ENCODE results near the gene LRRC49.
A peak's percentile ranks its signal among the peaks of the same experiment; 100 is the strongest.
"Not testable (repeated sequence)": the region's sequence is repeated elsewhere in the genome, so short reads cannot be mapped to it uniquely, and the experiment has no call there.

LRRC49 gene

DNA sequence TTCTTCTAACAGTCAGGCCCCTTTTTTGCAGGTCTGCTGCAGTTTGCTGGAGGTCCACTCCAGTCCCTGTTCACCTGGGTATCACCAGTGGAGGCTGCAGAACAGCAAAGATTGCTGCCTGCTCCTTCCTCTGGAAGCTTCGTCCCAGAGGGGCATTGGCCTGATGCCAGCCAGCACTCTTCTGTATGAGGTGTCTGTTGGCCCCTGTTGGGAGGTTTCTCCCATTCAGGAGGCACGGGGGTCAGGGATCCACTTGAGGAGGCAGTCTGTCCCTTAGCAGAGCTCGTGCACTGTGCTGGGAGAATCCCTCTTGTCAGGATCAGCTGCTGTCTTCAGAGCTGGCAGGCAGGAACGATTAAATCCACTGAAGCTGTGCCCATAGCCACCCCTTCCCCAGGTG, 138.6 kb downstream of the LRRC49 start:
- H3K27ac ChIP-seq (ENCODE audit: low read depth, low read length); H3K4me1 ChIP-seq (ENCODE audit: control insufficient read depth, insufficient read depth, low read length); H3K9me3 ChIP-seq (ENCODE audit: control insufficient read depth, insufficient read depth, low read length); H3K4me3 ChIP-seq (ENCODE audit: low read depth, low read length); H3K9ac ChIP-seq (ENCODE audit: low read depth, low read length); H3K27me3 ChIP-seq (ENCODE audit: control insufficient read depth, insufficient read depth, low read length); H3K36me3 ChIP-seq (ENCODE audit: control insufficient read depth, insufficient read depth, low read length): not testable (repeated sequence)

DNA sequence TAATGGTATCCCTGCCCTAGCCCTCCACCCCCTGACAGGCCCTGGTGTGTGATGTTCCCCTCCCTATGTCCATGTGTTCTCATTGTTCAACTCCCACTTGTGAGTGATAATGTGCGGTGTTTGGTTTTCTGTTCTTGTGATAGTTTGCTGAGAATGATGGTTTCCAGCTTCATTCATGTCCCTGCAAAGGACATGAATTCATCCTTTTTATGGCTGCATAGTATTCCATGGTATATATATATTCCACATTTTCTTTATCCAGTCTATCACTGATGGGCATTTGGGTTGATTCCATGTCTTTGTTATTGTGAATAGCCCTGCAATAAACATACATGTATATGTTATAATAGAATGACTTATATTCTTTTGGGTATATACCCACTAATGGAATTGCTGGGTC, 142.9 kb downstream of the LRRC49 start:
- not testable (repeated sequence) for H3K36me3 ChIP-seq (ENCODE audit: control insufficient read depth, insufficient read depth, low read length); H3K9me3 ChIP-seq (ENCODE audit: control insufficient read depth, insufficient read depth, low read length); H3K27me3 ChIP-seq (ENCODE audit: control insufficient read depth, insufficient read depth, low read length); H3K9ac ChIP-seq (ENCODE audit: low read depth, low read length); H3K4me3 ChIP-seq (ENCODE audit: low read depth, low read length); H3K27ac ChIP-seq (ENCODE audit: low read depth, low read length)
- peaks cover 11% of the 10 kb centered on the region for H3K4me1 ChIP-seq (ENCODE audit: control insufficient read depth, insufficient read depth, low read length)

DNA sequence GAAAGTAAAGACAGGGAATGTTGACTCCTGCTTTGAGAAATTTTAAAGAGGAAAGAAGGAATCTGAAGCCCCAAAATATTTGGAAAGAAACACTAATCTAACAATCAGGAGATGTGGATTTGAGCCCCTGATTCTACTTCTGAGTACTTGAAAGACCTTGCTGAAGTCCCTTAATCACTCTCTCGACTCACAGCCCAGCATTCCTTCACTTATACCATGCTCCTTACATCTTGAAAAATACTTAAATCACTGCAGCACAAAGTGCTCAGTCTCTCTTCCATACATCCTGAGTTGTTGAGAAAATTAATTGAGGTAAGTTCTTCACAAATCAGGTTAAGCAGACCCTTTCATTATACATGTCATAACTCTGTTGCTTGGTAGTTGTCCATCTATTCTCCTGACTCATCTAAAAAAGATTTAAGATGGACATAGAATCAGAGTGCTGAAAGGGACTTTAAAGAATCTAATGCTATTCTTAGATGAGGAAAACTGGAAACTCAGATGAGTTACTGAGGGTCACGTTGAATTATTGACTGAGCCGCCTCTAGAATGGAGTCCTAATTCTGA, 149.8 kb downstream of the LRRC49 start:
- H3K36me3 ChIP-seq (ENCODE audit: control insufficient read depth, insufficient read depth, low read length), result no peaks in the 10 kb centered on the region
- no peak overlapping the region for H3K9ac ChIP-seq (ENCODE audit: low read depth, low read length)
- H3K27me3 ChIP-seq (ENCODE audit: control insufficient read depth, insufficient read depth, low read length), result no peaks in the 10 kb centered on the region
- H3K9me3 ChIP-seq (ENCODE audit: control insufficient read depth, insufficient read depth, low read length), result no peaks in the 10 kb centered on the region
- H3K4me3 ChIP-seq (ENCODE audit: low read depth, low read length), result no peak overlapping the region
- H3K27ac ChIP-seq (ENCODE audit: low read depth, low read length), result no peak overlapping the region
- H3K4me1 ChIP-seq (ENCODE audit: control insufficient read depth, insufficient read depth, low read length), result peaks cover 8% of the 10 kb centered on the region

DNA sequence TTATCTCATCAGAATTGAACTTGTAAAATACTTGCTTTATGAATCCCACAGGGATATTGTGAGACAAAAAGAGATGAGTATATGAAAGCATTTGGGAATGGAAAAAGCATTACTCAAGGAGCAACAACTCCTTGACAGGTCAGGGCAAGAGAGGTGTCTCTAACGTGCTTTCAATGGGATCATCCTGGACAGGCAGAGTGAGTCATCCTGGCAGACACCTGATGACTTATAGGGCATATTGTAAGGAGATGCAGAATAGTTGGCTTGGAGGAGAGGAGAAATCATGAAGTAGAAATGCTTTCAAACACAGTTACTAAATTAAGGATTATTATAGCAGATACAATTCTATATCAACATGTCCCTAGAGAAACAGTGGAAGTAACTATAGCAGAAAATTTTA, 150.7 kb downstream of the LRRC49 start:
- Histone ChIP-seq H3K27ac (ENCODE audit: low read depth, low read length) (no peak overlapping the region), H3K27me3 (ENCODE audit: control insufficient read depth, insufficient read depth, low read length) (no peaks in the 10 kb centered on the region), H3K9ac (ENCODE audit: low read depth, low read length) (no peak overlapping the region), H3K4me3 (ENCODE audit: low read depth, low read length) (no peak overlapping the region), H3K9me3 (ENCODE audit: control insufficient read depth, insufficient read depth, low read length) (no peaks in the 10 kb centered on the region), H3K4me1 (ENCODE audit: control insufficient read depth, insufficient read depth, low read length) (no peaks in the 10 kb centered on the region), H3K36me3 (ENCODE audit: control insufficient read depth, insufficient read depth, low read length) (no peaks in the 10 kb centered on the region)

DNA sequence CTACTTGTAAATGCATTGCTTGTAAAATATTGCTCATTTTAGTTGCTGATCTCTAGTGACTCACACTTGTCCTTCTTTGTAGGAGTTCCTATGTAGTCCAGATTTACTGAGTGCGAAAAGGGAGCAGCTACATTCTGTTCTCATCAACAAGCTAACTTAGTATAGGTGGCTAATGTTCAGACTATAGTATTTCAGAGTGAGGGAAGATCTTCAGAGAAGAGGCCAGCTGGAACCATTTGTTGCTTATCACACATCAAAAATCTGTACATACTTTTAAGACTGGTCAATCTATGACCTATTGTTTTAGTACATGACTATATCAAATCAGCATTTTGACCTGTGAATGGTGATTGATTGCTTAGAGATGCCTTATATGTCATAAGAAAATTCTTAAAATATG, 151.4 kb downstream of the LRRC49 start:
- Histone ChIP-seq H3K36me3 (ENCODE audit: control insufficient read depth, insufficient read depth, low read length) (no peaks in the 10 kb centered on the region), H3K27me3 (ENCODE audit: control insufficient read depth, insufficient read depth, low read length) (no peaks in the 10 kb centered on the region), H3K27ac (ENCODE audit: low read depth, low read length) (no peak overlapping the region), H3K4me3 (ENCODE audit: low read depth, low read length) (no peak overlapping the region), H3K9ac (ENCODE audit: low read depth, low read length) (no peak overlapping the region), H3K4me1 (ENCODE audit: control insufficient read depth, insufficient read depth, low read length) (no peaks in the 10 kb centered on the region), H3K9me3 (ENCODE audit: control insufficient read depth, insufficient read depth, low read length) (no peaks in the 10 kb centered on the region)

DNA sequence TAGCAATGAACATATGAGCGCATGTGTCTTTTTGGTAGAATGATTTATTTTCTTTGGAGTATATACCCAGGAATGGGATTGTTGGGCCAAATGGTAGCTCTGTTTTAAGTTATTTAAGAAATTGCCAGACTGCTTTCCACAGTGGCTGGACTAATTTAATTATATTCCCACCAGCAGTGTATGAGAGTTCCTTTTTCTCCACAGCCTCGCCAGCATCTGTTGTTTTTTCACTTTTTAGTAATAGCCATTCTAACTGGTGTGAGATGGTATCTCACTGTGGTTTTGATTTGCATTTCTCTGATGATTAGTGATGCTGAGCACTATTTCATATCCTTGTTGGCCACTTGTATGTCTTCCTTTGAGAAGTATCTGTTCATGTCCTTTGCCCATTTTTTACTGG, 153.5 kb downstream of the LRRC49 start:
- not testable (repeated sequence) for H3K4me3 ChIP-seq (ENCODE audit: low read depth, low read length); H3K9ac ChIP-seq (ENCODE audit: low read depth, low read length); H3K9me3 ChIP-seq (ENCODE audit: control insufficient read depth, insufficient read depth, low read length); H3K27me3 ChIP-seq (ENCODE audit: control insufficient read depth, insufficient read depth, low read length); H3K27ac ChIP-seq (ENCODE audit: low read depth, low read length); H3K36me3 ChIP-seq (ENCODE audit: control insufficient read depth, insufficient read depth, low read length)
- peaks cover 13% of the 10 kb centered on the region for H3K4me1 ChIP-seq (ENCODE audit: control insufficient read depth, insufficient read depth, low read length)

DNA sequence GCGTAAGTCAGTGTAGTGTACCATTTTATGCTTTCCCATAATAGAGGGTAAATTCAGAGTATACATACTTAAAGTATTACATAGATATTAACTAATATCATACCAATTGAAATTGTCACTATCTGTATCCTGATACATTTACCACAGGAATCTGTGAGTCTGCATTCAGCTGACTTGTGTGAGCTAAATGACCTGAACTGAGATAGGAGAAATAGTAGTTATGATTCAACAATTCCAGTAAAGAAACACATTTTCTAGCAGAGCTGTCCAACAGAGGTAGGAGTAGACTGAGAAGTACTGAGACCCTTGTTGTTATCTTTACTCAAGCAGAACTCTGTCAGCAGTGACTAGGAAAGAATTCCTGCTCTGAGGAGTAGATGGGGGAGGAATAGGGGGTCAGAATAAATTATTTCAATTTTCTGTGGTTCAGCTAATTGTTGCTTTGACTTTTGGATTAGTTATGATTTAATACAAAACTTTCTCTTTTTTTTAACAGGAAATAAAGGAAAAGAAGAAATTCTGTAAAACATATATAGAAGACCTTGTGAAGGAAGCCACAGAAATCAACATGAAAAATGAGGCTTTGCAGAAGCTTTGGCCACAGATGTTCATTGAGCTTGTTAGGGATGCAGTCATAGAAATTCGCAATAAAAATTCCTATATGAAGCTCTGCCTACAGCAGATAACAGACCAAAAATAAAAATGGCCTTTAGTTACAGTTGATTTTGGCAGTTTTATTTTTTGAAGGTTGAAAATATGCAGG, 156.5 kb downstream of the LRRC49 start:
- Histone ChIP-seq H3K9ac (ENCODE audit: low read depth, low read length) (no peak overlapping the region), H3K27me3 (ENCODE audit: control insufficient read depth, insufficient read depth, low read length) (no peaks in the 10 kb centered on the region), H3K36me3 (ENCODE audit: control insufficient read depth, insufficient read depth, low read length) (no peaks in the 10 kb centered on the region), H3K27ac (ENCODE audit: low read depth, low read length) (no peak overlapping the region), H3K4me1 (ENCODE audit: control insufficient read depth, insufficient read depth, low read length) (peaks cover 13% of the 10 kb centered on the region), H3K9me3 (ENCODE audit: control insufficient read depth, insufficient read depth, low read length) (no peaks in the 10 kb centered on the region), H3K4me3 (ENCODE audit: low read depth, low read length) (no peak overlapping the region)

DNA sequence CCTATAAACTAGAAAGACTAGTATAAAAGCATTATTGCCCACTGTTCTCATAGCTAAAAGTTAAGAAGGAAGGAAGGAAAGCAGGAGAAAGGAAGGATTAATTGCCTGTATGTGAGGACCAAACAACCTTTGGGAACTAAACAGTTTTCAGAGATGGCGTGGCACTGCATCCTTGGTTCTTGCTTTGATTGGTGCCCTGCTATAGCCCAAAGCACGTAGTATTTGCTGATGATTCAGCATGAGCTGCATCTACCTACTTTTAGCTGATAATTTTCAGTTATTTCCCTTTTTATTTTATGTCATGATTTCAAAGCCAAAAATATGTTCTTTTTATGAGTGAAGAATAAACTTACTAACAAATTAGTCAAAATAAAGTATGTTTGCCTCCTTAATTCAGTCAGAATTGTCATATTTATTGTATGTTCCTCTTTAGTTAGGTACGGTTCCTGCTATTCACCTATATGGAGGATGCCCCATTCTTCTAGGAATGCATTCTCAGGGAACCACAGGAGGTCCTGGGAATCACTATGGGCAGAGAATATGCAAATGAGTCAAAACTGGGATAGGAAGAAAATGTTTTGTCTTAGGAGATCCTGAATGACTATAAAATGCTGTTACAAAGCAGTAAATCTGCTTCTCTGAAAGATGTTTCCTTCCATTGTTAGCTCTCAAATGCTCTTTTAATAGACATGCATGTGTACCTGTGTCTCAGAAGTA, 157.2 kb downstream of the LRRC49 start:
- H3K27me3 ChIP-seq (ENCODE audit: control insufficient read depth, insufficient read depth, low read length), result no peaks in the 10 kb centered on the region

DNA sequence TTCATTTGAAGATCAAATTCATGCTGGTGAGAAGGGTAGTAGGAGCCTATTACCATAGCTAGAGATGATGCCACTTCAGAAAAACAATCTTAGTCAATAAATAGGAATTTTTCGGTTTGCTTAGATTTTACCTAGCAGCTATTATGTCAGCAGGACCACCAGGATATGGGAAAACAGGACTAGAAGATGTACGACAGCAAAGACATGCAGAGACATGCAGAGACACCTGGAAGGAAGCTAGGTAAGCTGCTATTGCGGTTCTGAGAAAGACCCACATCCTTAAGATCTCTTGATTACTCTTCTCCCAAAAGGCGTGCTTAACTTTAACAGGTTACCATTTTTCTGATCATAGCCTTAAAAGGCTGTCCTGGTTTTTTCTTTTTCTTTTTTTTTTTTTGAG, 157.8 kb downstream of the LRRC49 start:
- peaks cover 13% of the 10 kb centered on the region for H3K4me1 ChIP-seq (ENCODE audit: control insufficient read depth, insufficient read depth, low read length)
- no peaks in the 10 kb centered on the region for H3K27me3 ChIP-seq (ENCODE audit: control insufficient read depth, insufficient read depth, low read length)
- no peak overlapping the region for H3K4me3 ChIP-seq (ENCODE audit: low read depth, low read length)
- H3K9ac ChIP-seq (ENCODE audit: low read depth, low read length), result no peak overlapping the region
- H3K36me3 ChIP-seq (ENCODE audit: control insufficient read depth, insufficient read depth, low read length), result no peaks in the 10 kb centered on the region
- H3K9me3 ChIP-seq (ENCODE audit: control insufficient read depth, insufficient read depth, low read length), result no peaks in the 10 kb centered on the region
- peak overlapping the region; percentile 21 for H3K27ac ChIP-seq (ENCODE audit: low read depth, low read length)

More for the DNA sequence above, 157.2 kb downstream of the LRRC49 start:
- H3K4me3 ChIP-seq (ENCODE audit: low read depth, low read length), result no peak overlapping the region
- no peaks in the 10 kb centered on the region for H3K36me3 ChIP-seq (ENCODE audit: control insufficient read depth, insufficient read depth, low read length)
- no peak overlapping the region for H3K9ac ChIP-seq (ENCODE audit: low read depth, low read length)
- no peaks in the 10 kb centered on the region for H3K9me3 ChIP-seq (ENCODE audit: control insufficient read depth, insufficient read depth, low read length)
- H3K4me1 ChIP-seq (ENCODE audit: control insufficient read depth, insufficient read depth, low read length), result peaks cover 13% of the 10 kb centered on the region
- peak overlapping the region; percentile 44 for H3K27ac ChIP-seq (ENCODE audit: low read depth, low read length)

DNA sequence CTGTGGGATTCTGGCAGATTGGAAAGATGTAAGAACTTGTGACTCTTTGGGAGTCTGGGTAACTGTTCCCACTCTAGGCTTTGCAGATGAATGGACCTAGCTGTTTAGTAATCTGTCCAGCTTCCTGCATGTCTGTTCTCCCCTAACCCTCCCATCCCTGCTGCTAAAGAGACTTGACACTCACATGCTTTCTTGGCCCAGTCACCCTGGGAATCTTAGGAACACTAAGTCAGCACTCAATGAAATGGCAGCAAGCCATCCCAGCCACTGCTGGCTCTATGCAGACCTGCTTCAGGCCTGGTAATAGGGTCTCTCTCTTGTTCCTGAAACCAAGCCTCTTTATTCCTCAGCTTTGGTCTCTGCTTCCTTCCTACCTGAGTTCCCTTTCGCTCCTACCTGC, 158.9 kb downstream of the LRRC49 start:
- H3K9me3 ChIP-seq (ENCODE audit: control insufficient read depth, insufficient read depth, low read length), result no peaks in the 10 kb centered on the region
- no peaks in the 10 kb centered on the region for H3K36me3 ChIP-seq (ENCODE audit: control insufficient read depth, insufficient read depth, low read length)
- H3K9ac ChIP-seq (ENCODE audit: low read depth, low read length), result no peak overlapping the region
- H3K27ac ChIP-seq (ENCODE audit: low read depth, low read length), result no peak overlapping the region
- H3K27me3 ChIP-seq (ENCODE audit: control insufficient read depth, insufficient read depth, low read length), result no peaks in the 10 kb centered on the region
- peaks cover 13% of the 10 kb centered on the region for H3K4me1 ChIP-seq (ENCODE audit: control insufficient read depth, insufficient read depth, low read length)
- no peak overlapping the region for H3K4me3 ChIP-seq (ENCODE audit: low read depth, low read length)

DNA sequence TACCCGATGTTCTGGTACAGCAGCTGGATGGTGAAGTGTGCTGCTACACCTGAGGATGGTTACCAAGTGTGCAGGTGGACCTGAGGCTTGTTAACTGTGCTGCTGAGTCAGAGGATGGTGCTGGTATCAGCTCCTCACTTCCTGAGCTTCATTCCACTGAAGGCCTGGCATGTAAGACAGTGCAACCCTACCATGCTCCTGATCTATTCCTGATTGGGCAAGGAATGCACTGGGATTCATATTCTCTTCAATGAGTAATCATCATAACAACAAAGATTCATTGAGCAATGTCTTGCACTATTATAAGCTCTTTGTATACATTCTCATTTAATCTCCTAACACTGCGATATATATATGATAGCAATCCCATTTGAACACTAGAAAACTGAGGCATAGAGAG, 159.7 kb downstream of the LRRC49 start:
- Histone ChIP-seq H3K9ac (ENCODE audit: low read depth, low read length) (no peak overlapping the region), H3K9me3 (ENCODE audit: control insufficient read depth, insufficient read depth, low read length) (no peaks in the 10 kb centered on the region), H3K27ac (ENCODE audit: low read depth, low read length) (no peak overlapping the region), H3K36me3 (ENCODE audit: control insufficient read depth, insufficient read depth, low read length) (no peaks in the 10 kb centered on the region), H3K27me3 (ENCODE audit: control insufficient read depth, insufficient read depth, low read length) (no peaks in the 10 kb centered on the region), H3K4me1 (ENCODE audit: control insufficient read depth, insufficient read depth, low read length) (peaks cover 13% of the 10 kb centered on the region), H3K4me3 (ENCODE audit: low read depth, low read length) (no peak overlapping the region)
